HG02759 (cell line): ENCODE results near the gene HSPA1L.
"Not testable (repeated sequence)": the region's sequence is repeated elsewhere in the genome, so short reads cannot be mapped to it uniquely, and the experiment has no call there.

ENCODE experiments used
- ATAC-seq: cut with Tn5 transposase; IDR thresholded peaks from one replicate; pipeline ENCODE4 v1.9.1; 2021; ENCODE audit warnings: mild to moderate bottlenecking, moderate library complexity; ENCODE audit not compliant: unreplicated experiment

HSPA1L gene

DNA sequence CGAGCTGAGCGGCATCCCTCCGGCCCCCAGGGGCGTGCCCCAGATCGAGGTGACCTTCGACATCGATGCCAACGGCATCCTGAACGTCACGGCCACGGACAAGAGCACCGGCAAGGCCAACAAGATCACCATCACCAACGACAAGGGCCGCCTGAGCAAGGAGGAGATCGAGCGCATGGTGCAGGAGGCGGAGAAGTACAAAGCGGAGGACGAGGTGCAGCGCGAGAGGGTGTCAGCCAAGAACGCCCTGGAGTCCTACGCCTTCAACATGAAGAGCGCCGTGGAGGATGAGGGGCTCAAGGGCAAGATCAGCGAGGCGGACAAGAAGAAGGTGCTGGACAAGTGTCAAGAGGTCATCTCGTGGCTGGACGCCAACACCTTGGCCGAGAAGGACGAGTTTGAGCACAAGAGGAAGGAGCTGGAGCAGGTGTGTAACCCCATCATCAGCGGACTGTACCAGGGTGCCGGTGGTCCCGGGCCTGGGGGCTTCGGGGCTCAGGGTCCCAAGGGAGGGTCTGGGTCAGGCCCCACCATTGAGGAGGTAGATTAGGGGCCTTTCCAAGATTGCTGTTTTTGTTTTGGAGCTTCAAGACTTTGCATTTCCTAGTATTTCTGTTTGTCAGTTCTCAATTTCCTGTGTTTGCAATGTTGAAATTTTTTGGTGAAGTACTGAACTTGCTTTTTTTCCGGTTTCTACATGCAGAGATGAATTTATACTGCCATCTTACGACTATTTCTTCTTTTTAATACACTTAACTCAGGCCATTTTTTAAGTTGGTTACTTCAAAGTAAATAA, 2.2 kb upstream of the HSPA1L start:
- not testable (repeated sequence) for ATAC-seq

DNA sequence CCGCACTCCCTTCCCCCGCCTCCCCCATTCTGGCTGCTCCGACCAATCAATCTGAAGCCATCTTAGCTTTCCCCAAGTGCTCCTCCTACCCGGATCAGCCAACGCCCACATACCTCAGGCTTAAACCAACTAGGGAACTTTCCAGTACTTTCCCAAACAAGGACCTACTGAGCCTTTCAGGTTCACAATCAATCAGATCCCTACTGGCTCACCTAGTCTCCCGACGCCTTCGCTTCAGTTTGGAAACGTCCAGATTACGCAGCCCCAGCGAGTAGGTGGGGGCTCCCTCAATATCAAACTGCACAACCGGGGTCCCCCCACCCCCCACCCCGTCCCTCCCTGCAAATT, 432 bp downstream of the HSPA1L start:
- ATAC-seq = peak; percentile 42

DNA sequence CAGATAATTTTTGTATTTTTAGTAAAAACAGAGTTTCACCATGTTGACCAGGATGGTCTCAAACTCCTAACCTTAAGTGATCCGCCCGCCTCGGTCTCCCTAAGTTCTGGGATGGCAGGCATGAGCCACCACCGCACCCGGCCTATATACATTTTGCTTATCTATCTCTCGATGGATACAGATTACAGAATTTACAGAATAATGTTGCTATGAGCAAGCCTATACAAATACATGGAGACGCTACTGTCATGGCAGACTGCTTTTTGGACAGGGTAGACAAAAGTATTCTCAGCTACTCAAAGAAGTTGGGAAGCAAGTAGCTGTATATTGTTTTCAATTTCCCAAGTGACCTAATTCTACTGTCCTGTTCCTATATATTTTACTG, 1.6 kb downstream of the HSPA1L start:
- no peak for ATAC-seq

DNA sequence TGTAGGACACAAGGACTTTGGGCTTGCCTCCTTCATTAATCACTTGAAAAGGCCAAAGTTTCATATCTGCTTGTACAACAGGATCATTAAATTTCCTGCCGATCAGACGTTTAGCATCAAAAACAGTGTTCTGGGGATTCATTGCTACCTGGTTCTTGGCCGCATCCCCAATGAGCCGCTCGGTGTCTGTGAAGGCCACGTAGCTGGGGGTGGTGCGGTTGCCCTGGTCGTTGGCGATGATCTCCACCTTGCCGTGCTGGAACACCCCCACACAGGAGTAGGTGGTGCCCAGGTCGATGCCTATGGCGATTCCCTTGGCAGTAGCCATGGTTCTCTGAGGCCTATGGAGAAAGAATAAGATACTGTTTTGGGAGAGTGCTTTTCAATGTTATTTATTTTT, 3.4 kb downstream of the HSPA1L start:
- no peak for ATAC-seq

DNA sequence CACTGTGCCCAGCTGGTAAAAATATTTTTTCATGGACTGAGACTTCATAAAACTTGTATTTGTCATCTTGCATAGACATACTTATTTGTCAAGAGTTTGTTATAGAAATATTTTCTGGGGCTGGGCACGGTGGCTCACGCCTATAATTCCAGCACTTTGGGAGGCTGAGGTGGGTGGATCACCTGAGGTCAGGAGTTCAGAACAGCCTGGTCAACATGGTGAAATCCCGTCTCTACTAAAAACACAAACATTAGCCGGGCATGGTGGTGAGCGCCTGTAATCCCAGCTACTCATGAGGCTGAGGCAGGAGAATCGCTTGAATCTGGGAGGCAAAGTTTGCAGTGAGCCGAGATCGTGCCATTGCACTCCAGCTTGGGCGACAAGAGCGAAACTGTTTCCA, 6.5 kb downstream of the HSPA1L start:
- ATAC-seq = not testable (repeated sequence)

DNA sequence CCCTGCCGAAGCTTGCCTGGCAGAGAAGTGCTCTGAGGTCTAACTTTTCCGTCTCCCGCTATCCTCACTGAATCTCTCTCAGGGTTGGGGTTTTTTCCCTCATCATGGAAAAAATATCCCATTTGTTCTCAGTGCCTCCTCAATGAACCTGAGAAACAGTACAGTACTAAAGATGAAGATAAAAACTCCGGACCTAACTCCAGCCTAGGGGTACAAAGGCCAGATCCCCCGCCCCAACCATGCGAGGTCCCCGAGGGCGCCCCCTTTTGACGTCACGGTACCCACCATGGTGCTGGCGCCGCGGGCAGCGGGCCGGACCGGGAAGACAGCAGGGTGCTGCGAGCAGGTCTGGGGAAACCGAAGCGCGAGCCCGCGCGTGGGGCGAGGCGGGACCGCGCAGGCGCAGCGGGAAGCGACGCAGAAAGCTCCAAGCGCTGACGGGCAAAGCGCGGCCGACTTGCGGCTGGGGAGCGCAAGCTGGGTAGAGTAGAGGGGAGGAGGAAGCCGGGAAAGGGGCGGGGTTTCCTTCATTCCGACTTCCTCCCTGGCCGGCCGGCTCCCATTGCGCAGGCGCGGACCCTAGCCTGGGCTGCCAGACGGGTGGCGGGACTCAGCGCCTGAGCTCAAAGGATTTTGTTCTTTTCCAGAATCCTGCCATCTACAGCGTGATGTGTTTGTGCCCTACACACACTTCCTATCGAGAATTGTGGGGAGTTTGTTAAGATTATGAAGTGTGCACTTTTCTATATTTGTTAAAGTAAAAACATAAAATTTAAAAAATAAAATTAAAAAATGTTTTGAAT, 8.4 kb downstream of the HSPA1L start, which contains the start of gene LSM2:
TSS of gene LSM2 (minus strand) at position 497 of the 803 bp plus-strand sequence. CDS start at position 288, 209 bp downstream.
- peak; percentile 94 for ATAC-seq

DNA sequence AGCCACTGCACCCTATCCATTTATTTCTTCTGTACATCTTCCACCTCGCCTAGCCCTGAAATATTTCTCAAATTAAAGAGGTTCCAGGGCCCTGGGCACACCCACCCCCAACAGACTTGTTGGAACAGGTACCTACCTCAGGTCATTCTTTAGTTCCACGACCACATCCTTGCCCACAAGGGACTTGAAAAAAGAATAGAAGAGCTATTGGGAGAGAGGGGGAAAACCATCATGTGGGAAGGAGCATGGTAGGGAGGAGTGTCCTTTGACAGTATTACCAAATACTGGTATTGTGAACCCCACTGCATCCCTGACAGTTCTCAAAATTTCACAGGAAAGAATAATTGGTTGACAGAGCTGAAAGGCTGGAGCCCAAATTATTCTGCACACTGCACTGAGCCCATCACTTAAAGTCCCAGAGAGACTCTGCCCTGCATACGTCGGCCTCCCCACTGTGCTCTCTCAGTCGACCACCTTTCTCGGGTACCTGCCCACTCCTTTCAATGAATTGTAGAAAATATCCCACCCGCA, 9.1 kb downstream of the HSPA1L start:
- no peak for ATAC-seq

DNA sequence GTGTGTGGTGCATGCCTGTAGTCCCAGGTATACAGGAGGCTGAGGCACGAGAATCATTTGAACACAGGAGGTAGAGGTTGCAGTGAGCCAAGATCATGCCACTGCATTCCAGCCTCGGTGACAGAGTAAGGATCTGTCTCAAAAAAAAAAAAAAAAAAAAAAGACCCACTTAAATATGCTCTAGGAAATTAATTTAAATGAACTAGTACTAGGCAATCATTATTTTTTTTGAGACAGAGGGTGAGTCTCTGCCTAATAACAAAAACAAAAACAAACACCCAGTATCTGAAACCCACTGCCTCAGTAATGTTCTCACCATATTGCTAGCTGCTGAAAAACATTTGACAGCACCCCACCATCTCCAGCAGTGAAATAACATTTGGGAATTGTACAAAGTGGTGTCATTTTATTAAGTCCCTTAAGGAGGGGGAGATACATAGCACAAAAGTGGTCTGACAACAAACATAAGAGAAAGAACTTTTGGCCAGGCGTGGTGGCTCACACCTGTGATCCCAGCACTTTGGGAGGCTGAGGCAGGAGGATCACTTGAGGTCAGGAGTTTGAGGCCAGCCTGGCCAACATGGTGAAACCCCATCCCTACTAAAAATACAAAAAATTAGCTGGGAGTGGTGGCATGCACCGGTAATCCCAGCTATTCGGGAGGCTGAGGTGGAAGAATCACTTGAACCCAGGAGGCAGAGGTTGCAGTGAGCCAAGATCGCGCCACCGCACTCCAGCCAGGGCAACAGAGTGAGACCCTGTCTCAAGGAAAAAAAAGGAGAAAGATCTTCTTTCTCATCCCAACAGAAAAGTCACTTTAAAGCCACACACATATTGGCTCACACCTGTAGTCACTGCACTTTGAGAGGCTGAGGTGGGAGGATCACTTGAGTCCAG, 13.8 kb downstream of the HSPA1L start:
- ATAC-seq = not testable (repeated sequence)

DNA sequence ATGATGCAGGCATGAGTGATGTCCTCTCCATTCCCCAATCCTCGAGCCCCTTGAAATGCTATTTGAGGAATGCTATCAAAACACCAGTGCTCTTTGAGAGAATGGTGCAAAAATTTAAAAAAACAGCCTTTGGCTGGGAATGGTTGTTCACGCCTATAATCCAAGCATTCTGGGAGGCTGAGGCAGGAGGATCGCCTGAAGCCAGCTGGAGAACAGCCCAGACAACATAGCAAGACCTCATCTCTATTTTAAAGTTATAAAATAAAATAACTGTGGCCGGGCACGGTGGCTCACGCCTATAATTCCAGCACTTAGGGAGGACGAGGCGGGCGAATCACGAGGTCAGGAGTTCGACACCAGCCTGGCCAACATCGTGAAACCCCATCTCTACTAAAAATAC, 15.3 kb downstream of the HSPA1L start:
- no peak for ATAC-seq

DNA sequence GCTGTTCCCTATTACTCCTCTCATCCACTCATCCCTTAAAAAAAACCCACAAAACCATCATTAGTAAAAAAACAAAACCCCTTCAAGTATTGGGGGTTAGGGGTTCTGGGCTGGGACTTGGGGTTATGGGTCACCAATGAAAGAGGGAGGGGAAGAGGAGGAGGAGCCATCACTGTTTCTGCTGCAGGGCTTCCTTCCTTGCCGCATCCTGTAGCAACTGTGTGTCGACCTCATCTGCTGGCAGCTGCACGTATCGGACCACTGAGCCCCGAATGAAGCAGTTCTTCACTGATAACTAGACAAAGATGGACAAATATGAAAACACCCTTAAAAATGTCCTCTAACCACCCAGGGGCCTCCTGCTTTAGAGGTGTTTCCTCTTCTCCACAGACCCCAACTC, 17.5 kb downstream of the HSPA1L start:
- no peak for ATAC-seq

DNA sequence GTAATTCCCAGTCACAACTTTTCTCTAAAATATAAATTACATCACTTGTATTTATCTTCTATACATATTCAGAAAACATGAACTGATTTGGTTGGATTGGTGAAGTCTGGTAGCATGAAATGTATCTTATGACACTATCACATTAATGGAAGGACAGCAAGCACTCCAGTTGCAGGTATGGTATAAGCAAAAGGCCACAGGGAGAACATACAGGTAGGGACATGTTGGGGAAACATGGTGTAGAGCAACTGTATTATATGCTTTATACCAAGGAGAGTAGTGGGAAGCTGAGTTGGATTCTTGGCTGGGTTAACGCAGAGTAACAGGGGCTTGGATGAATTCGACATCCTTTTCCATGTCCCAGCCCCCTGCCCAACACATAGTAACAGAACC, 18.1 kb downstream of the HSPA1L start:
- ATAC-seq = no peak

DNA sequence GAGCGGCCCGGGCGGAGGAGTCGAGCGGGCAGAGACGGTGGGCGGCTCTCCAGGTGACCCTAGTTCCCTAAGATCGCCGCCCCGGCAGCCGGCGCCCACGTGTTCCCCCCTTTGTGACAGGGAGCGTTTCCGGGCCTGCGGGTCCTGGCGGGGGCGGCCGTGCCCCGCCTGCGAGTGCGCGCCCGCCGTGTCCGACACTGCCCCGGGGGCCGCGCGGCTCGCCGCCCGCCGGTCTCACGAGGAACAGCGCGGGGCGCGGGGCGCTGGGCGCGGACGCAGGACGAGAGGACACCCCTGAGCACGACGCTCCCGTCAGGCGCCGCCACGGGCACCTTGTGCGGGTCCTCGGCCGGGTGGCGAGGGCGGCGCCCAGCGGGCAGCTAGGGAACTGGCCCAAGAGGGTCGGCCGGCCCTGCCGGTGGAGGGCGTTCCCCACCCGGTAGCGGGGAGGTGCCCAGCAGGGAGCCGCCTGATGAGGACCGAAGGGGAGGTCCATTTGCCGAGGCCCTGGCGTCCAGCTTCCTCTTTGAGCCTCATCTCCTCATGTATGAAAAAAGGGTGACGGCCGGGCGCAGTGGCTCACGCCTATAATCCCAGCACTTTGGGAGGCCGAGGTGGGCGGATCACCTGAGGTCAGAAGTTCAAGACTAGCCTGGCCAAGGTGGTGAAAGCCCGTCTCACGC, 19.3 kb downstream of the HSPA1L start, which contains the start of gene VARS1:
TSS of gene VARS1 (minus strand) at position 137 of the 683 bp plus-strand sequence. CDS start 535 bp downstream, outside the sequence.
- ATAC-seq = peak; percentile 88

DNA sequence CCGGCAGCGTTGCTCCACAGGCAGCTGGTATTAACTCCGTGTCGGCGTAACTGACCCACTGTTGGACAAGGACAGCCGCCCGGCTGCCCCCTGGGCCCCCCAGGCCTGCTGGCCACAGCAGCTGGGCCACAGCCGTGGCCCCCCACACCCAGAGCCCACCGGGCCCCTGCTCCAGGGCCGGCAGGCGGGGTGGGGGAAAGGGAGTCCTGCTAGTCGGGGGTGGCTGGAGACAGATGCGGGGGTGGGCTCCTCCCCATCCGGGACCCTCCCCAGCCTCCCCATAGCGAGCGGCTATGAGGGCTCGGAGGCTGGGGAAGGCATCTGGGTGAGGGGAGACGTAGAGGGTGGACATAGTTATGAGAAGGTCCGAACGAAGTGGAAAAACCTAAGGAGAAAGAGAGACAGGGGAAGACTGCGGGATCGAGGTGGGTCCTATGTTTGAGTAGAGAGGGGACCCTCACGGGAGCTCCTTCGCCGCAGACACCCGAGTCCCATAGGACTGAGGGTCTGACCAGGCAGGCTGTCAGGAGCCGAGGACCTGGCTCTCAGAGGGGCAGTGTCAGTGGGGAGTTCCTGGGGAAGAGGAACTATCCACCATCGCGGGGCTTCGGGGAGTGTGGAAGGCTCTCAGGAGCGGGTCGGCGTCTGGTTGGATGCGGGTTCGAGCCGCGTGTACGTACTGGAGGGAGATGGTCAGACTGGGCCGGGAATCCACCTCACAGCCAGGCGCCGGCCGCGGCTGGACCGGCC, 20.0 kb downstream of the HSPA1L start:
- ATAC-seq = peak; percentile 5

DNA sequence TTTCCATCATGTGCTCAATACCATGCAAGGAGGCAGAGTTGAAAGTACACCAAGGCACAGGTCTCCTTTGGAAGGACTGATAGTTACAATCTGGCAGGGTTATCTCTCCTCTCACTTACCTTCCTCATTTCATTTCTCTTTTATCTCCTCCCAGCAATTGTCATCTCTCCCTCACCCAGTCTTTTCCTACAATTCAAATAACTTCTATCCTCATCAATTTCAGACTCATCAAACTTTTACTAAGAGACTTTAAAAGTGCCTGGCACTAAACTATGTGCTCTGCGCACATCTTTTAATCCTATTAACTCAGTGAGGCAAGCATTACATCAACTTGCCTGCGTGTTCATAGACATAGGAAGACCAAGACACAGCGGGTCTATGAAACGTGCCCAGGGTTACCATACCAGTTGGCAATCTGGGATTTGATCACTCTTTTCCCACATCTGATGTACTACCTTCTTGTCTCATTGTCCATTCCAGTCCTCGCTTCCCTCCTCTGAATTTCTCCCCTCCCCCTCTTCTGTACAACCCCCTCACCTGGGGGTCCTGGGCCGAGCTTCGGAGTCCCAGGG, 20.7 kb downstream of the HSPA1L start:
- no peak for ATAC-seq

DNA sequence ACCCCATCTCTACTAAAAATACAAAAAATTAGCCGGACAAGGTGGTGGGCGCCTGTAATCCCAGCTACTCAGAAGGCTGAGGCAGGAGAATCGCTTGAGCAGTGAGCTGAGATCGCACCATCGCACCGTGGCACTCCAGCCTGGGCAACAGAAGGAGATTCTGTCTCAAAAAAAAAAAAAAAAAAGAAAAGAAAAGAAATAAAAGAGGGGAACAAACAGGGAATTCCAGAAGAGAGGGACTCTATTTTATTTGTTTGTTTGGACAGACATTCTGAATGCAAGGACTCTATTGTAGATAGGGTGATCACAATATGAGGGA, 21.2 kb downstream of the HSPA1L start:
- not testable (repeated sequence) for ATAC-seq

DNA sequence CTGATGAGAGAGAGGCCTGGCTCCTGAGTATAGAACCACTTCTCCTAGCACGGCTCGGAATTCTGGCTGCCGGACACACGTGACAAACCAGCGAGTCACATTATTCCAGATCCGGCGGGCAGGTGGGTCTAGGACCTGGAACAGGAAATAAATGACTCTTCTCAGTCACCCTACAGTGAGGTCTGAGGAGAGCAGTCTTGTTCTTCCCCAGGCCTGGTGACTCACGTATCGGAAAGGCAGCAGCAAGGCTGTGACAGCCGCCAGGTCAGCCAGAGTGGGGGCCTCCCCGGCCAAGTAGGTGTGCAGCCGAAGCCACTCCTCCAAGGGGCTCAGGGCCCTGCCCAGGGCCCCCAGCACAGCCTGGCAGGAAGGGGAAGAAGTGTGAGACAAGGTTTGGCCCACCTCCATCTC, 22.3 kb downstream of the HSPA1L start:
- no peak for ATAC-seq

DNA sequence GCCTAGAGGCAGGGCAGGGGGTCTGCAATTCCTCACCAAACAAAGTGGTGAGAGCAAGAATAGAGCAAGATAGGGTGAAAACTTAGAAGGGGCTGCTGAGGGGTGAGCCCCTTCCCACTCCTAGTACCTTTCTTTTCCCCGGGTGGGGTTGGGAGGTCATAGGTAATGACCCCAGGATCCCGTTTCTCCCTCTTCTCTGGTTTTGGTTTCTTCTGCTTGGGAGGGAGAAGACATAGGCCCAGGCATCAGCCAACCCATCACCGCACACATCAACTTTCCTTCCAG, 23.1 kb downstream of the HSPA1L start:
- ATAC-seq = no peak

DNA sequence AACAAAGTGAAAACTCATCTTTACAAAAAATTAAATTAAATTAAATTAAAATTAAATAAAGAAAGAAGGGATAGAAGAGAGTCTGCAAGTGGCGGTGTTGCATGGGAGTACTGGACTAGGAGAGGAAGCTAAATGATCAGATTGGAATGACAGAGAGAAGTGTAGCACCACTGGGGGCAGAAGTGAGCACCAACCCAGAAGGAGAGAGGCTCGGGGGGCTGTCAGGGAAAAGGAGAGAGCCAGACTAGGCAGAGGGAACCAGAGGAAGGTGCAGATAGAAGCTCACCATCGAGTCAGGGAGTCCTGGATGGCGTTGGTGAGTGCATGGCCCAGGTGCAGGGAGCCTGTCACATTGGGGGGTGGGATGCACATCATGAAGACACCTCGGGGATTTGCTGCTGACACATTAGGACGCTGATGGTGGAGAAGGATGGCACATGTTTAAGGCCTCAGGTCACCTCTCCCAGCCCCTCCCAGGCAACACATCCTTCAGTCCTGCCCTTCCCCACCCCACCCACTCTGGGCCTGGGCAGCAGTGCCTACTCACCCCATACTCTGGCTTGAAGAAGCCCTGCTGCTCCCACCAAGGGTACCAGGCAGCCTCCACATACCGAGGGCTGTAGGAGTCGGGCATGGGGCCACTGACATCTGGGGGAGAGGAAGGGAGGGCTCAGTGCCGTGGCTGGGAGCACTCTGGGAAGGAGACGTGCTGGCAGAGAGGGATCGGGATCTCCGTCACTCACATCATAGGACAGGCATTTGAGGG, 23.6 kb downstream of the HSPA1L start:
- ATAC-seq = no peak

DNA sequence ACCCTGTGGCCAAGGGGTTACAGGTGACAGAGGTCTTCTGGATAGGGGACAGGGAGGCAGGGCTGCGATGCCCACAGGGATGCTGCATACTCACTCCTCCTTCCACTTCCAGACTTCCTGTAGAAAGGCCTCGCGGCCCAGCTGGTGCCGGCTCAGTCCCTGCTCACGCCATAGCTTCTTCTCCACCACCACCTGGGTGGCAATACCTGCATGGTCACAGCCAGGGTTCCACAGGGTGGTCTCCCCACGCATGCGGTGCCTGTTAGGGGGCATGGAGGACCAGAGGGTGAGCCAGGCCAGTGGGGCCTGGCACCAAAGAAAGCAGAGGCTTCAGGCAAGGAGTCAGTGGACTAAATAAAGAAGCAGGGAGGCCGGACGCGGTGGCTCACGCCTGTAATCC, 29.6 kb downstream of the HSPA1L start:
- no peak for ATAC-seq
